WI38 (cell line): ENCODE data around the gene INSRR.

Experiments used
- H3K4me3 ChIP-seq: 2 replicates; pipeline ENCODE4 v1.5.1; 2011; ENCODE audit warnings: low read depth, mild to moderate bottlenecking, control low read depth, low read length
- CTCF ChIP-seq: IDR thresholded peaks from 2 replicates; pipeline ENCODE4 v1.5.1; 2012; ENCODE audit warnings: low read depth, mild to moderate bottlenecking, control low read depth, low read length

The INSRR gene

GRCh38 chr1:156885880-156886355, 27.0 kb upstream of the INSRR start:
- H3K4me3 ChIP-seq, result no peak overlapping the region
- no peak for TF ChIP-seq CTCF

GRCh38 chr1:156885314-156885713, 26.4 kb upstream of the INSRR start:
- TF ChIP-seq CTCF, result no peak
- no peak overlapping the region for H3K4me3 ChIP-seq

GRCh38 chr1:156884560-156885184, 25.8 kb upstream of the INSRR start:
- no peak overlapping the region for H3K4me3 ChIP-seq
- TF ChIP-seq CTCF, result no peak

- H3K4me3 ChIP-seq, result no peak overlapping the region
- no peak for TF ChIP-seq CTCF
These were observed 25.0 kb upstream of the INSRR start for GRCh38 chr1:156883919-156884318.

- no peak for TF ChIP-seq CTCF
- H3K4me3 ChIP-seq, result no peak overlapping the region
These were observed 23.6 kb upstream of the INSRR start for GRCh38 chr1:156882543-156882942.

GRCh38 chr1:156881663-156882062, 22.7 kb upstream of the INSRR start:
- no peak for TF ChIP-seq CTCF
- no peak overlapping the region for H3K4me3 ChIP-seq

GRCh38 chr1:156881101-156881500, 22.2 kb upstream of the INSRR start:
- no peak overlapping the region for H3K4me3 ChIP-seq
- no peak for TF ChIP-seq CTCF
